Ovary (tissue), 9 donors: Measurements from ENCODE around the gene DAP. TPM values are rescaled to one million over a fixed set of nuclear protein-coding genes. Genes with fewer than 3 reads are reported as not detected.

Experiments used
- DNase-seq, 5 donors: peaks; one replicate each; pipeline ENCODE4 v3.0.0-alpha.2; 2019 to 2020
- H3K27ac ChIP-seq, 2 donors: fragments of 200-600 bp; one replicate each; pipeline versions ENCODE4 v1.5.1 to v1.8.0; 2019 to 2022
- H3K27me3 ChIP-seq: fragments of 200-600 bp; one replicate; pipeline ENCODE4 v1.8.0; 2022
- H3K36me3 ChIP-seq: fragments of 200-600 bp; sonication (generic); one replicate; pipeline ENCODE4 v1.5.1; 2019
- H3K4me1 ChIP-seq: one replicate; pipeline ENCODE4 v1.8.1; 2013; ENCODE audit warnings: mild to moderate bottlenecking, moderate library complexity; ENCODE audit not compliant: insufficient read depth
- H3K4me3 ChIP-seq: fragments of 200-600 bp; sonication (generic); one replicate; pipeline ENCODE4 v1.5.1; 2017
- H3K9me3 ChIP-seq, 2 donors: fragments of 200-600 bp in 1 of 2; sonication (generic) in 1 of 2; one replicate each; pipeline versions ENCODE4 v1.5.1 to v1.8.1; 2013 to 2019; ENCODE audit warnings: mild to moderate bottlenecking in 1 of 2, moderate library complexity in 1 of 2
- CTCF ChIP-seq, 3 donors: fragments of 450-650 bp in 2 of 3; fragments of 200-600 bp in 1 of 3; IDR thresholded peaks; one replicate each; pipeline versions ENCODE4 v1.5.1 to v1.8.0; 2016 to 2022; ENCODE audit warnings: antibody characterized with exemption in 3 of 3, mild to moderate bottlenecking in 1 of 3
- EP300 ChIP-seq: sonication (generic); formaldehyde crosslinking; IDR thresholded peaks from one replicate; pipeline ENCODE4 v1.6.1; 2017; ENCODE audit warnings: antibody characterized with exemption
- POLR2A ChIP-seq: fragments of 450-650 bp; IDR thresholded peaks from one replicate; pipeline ENCODE4 v1.6.1; 2017; ENCODE audit warnings: antibody characterized with exemption, mild to moderate bottlenecking, moderate library complexity
- WGBS, 3 donors: extraction: QIAGEN DNeasy Blood & Tissue Kit in 1 of 3; methylation state at CpG; one replicate each; pipeline versions ENCODE4 v1.1.5 to v1.1.7; 2013 to 2017; 5-methylcytosine and 5-hydroxymethylcytosine counted together
- intact Hi-C, 4 donors: fragments of 100-400 bp; cut with DNase I; formaldehyde crosslinking; loops; one replicate each; pipeline versions ENCODE4 v1.11.0 to v1.15.1; 2022 to 2023
- polyA plus RNA-seq, 2 donors: library from polyadenylated mRNA; stranded (reverse); fragments of 200-250 nt in 1 of 2; fragments of 350-450 nt in 1 of 2; fragmentation: Illumina TruSeq in 1 of 2; extraction: RNeasy Lipid Tissue Mini Kit (QIAGEN cat#74804) in 1 of 2; gene quantifications; one replicate each; pipeline ENCODE4 v1.2.3, GENCODE V29; 2013 to 2014
- total RNA-seq, 7 donors: library from RNA; depleted of rRNA in 2 of 7; stranded (reverse); fragments of >200 nt in 2 of 7; fragmentation: NEBNext Ultra II Directional in 3 of 7; extraction: Animal tissue kit (Norgen Biotek cat#: 25700) in 3 of 7; gene quantifications; one replicate each; pipeline versions ENCODE4 v1.1.0 to v1.2.4, GENCODE V29; 2016 to 2023
- donor health status: DM: no; HTN: no; CAD: no; lungs with moderate emphysema.
- donor health status: DM: no; HTN: no; CAD: no.
- donor health status: Bipolar disorder and iron deficiency.
- donor health status: DM: yes; HTN: yes; CAD: no.
- donor health status: DM: no; HTN: no; CAD: no.
- donor health status: DM: yes; HTN: yes; CAD: no.

DAP gene
- total and polyA plus RNA-seq, 9 donors = 32.0 to 159 (median 88.5) TPM

GRCh38 chr5:10637944-10638343 is 123.1 kb downstream of the DAP start:
- no peak for DNase-seq
- H3K36me3 ChIP-seq = no peaks in the 10 kb centered on the region
- no peak overlapping the region for H3K27ac ChIP-seq
- H3K4me3 ChIP-seq = no peak overlapping the region
- intact Hi-C loops = loop anchor here in 1 of 4 donors (10.0 kb wide), 1 partner anchor 353 kb away; no protein-coding TSS in a partner anchor
- no peaks in the 10 kb centered on the region for H3K27me3 ChIP-seq
- WGBS, 3 donors = 16 to 42% (median 30%) methylated on average over 10 of the region's 10 CpGs
- H3K9me3 ChIP-seq = no peaks in the 10 kb centered on the region
- H3K4me1 ChIP-seq = no peaks in the 10 kb centered on the region
- TF ChIP-seq POLR2A = no peak
- no peak for TF ChIP-seq EP300
- no peak for TF ChIP-seq CTCF (IDR thresholded peaks at IDR 0.05)

GRCh38 chr5:10636363-10637142 is 124.5 kb downstream of the DAP start:
- no peak for DNase-seq

GRCh38 chr5:10635867-10636350 is 125.1 kb downstream of the DAP start:
- intact Hi-C loops = loop anchor here in 1 of 4 donors (10.0 kb wide), 1 partner anchor 351 kb away; no protein-coding TSS in a partner anchor
- no peak for DNase-seq

More at GRCh38 chr5:10636363-10637142, 124.5 kb downstream of the DAP start:
- WGBS, 3 donors = 59 to 64% (median 63%) methylated on average over 15 of the region's 15 CpGs
- H3K36me3 ChIP-seq = no peaks in the 10 kb centered on the region
- H3K27me3 ChIP-seq = no peaks in the 10 kb centered on the region
- intact Hi-C loops = loop anchor here in 1 of 4 donors (10.0 kb wide), 1 partner anchor 352 kb away; no protein-coding TSS in a partner anchor
- no peaks in the 10 kb centered on the region for H3K4me1 ChIP-seq
- no peak for TF ChIP-seq EP300
- TF ChIP-seq POLR2A = no peak
- no peak for TF ChIP-seq CTCF (IDR thresholded peaks at IDR 0.05)
- H3K4me3 ChIP-seq = no peak overlapping the region
- no peak overlapping the region for H3K27ac ChIP-seq
- H3K9me3 ChIP-seq = no peaks in the 10 kb centered on the region

More at GRCh38 chr5:10635867-10636350, 125.1 kb downstream of the DAP start:
- Histone ChIP-seq H3K36me3 (no peaks in the 10 kb centered on the region), H3K4me1 (no peaks in the 10 kb centered on the region), H3K27ac (no peak overlapping the region), H3K27me3 (no peaks in the 10 kb centered on the region), H3K4me3 (no peak overlapping the region), H3K9me3 (no peaks in the 10 kb centered on the region)
- 57 to 70% (median 61%) methylated on average over 11 of the region's 11 CpGs for WGBS, 3 donors
- TF ChIP-seq EP300 = no peak
- TF ChIP-seq POLR2A = no peak
- no peak for TF ChIP-seq CTCF (IDR thresholded peaks at IDR 0.05)
